Neural cell (in vitro differentiated cells): ENCODE measurements around the gene KRT28. TPM values are rescaled to one million over a fixed set of nuclear protein-coding genes. Genes with fewer than 3 reads are reported as not detected.
"Not testable (repeated sequence)": the region's sequence is repeated elsewhere in the genome, so short reads cannot be mapped to it uniquely, and the experiment has no call there.

Source experiments
- H2AFZ ChIP-seq: fragments of 200-600, 300-800 bp; sonication (generic), shearing (Covaris generic); 2 replicates; pipeline ENCODE4 v1.6.0; 2014; ENCODE audit warnings: low read depth, mild to moderate bottlenecking, antibody characterized with exemption, low read length, moderate library complexity
- H3F3A ChIP-seq: fragments of 200-600 bp; shearing (Covaris generic); 2 replicates; pipeline ENCODE4 v1.6.1; 2016; ENCODE audit warnings: mild to moderate bottlenecking, moderate library complexity, mixed read lengths, antibody characterized with exemption, low read length; ENCODE audit not compliant: insufficient read depth, poor library complexity, severe bottlenecking
- H3K27ac ChIP-seq: fragments of 200-600, 300-800 bp; sonication (generic), shearing (Covaris generic); 2 replicates; pipeline ENCODE4 v1.5.1; 2014; ENCODE audit warnings: mild to moderate bottlenecking, low read length, moderate library complexity
- H3K27me3 ChIP-seq: fragments of 300-800, 200-600 bp; sonication (generic), shearing (Covaris generic); 2 replicates; pipeline ENCODE4 v1.6.0; 2014; ENCODE audit warnings: mild to moderate bottlenecking, low read depth, low read length, moderate library complexity; ENCODE audit not compliant: insufficient read depth
- H3K36me3 ChIP-seq: fragments of 300-800, 200-600 bp; sonication (generic), shearing (Covaris generic); 2 replicates; pipeline ENCODE4 v1.5.1; 2014; ENCODE audit warnings: mild to moderate bottlenecking, antibody characterized with exemption, low read length, moderate library complexity; ENCODE audit not compliant: insufficient read depth
- H3K4me2 ChIP-seq: fragments of 300-800, 200-600 bp; sonication (generic), shearing (Covaris generic); 2 replicates; pipeline ENCODE4 v1.6.0; 2014; ENCODE audit warnings: mild to moderate bottlenecking, low read length
- H3K4me3 ChIP-seq: fragments of 300-800, 200-600 bp; sonication (generic), shearing (Covaris generic); 2 replicates; pipeline ENCODE4 v1.5.1; 2014; ENCODE audit warnings: mild to moderate bottlenecking, low read length, moderate library complexity
- H3K79me2 ChIP-seq: fragments of 200-600 bp; shearing (Covaris generic); replicated peaks from 2 replicates; pipeline ENCODE4 v1.6.0; 2014; ENCODE audit warnings: mild to moderate bottlenecking, low read length, moderate library complexity; ENCODE audit not compliant: insufficient read depth
- H3K9ac ChIP-seq: fragments of 300-800, 200-600 bp; sonication (generic), shearing (Covaris generic); 2 replicates; pipeline ENCODE4 v1.6.1; 2016; ENCODE audit warnings: mild to moderate bottlenecking, low read length, mixed read lengths
- H3K9me2 ChIP-seq: fragments of 200-600 bp; shearing (Covaris generic); 2 replicates; pipeline ENCODE4 v1.6.1; 2016; ENCODE audit warnings: mild to moderate bottlenecking, low read length, mixed read lengths; ENCODE audit not compliant: insufficient read depth
- H3K9me3 ChIP-seq: fragments of 200-600, 300-800 bp; sonication (generic), shearing (Covaris generic); 2 replicates; pipeline ENCODE4 v1.6.1; 2016; ENCODE audit warnings: mild to moderate bottlenecking, mixed run types, low read length, moderate library complexity, mixed read lengths
- H4K20me1 ChIP-seq: fragments of 200-600 bp; shearing (Covaris generic); 2 replicates; pipeline ENCODE4 v1.6.1; 2016; ENCODE audit warnings: mild to moderate bottlenecking, mixed run types; ENCODE audit not compliant: insufficient read depth
- CTCF ChIP-seq: fragments of 450-650 bp; IDR thresholded peaks from 2 replicates; pipeline ENCODE4 v1.5.1; 2014; ENCODE audit warnings: antibody characterized with exemption, mild to moderate bottlenecking, moderate library complexity; ENCODE audit not compliant: poor library complexity, severe bottlenecking
- EP300 ChIP-seq: fragments of 450-650 bp; conservative IDR thresholded peaks from 2 replicates; pipeline ENCODE4 v1.6.1; 2014; ENCODE audit warnings: antibody characterized with exemption, mild to moderate bottlenecking, moderate library complexity; ENCODE audit not compliant: poor library complexity, severe bottlenecking
- EZH2 ChIP-seq: fragments of 200-600, 300-800 bp; shearing (Covaris generic), sonication (generic); IDR thresholded peaks from 2 replicates; pipeline ENCODE4 v1.6.1; 2014; ENCODE audit warnings: antibody characterized with exemption, low read length, borderline replicate concordance, mild to moderate bottlenecking; ENCODE audit not compliant: insufficient read depth, poor library complexity, severe bottlenecking
- MXI1 ChIP-seq: fragments of 450-650 bp; conservative IDR thresholded peaks from 2 replicates; pipeline ENCODE4 v1.6.1; 2014; ENCODE audit warnings: antibody characterized with exemption, mild to moderate bottlenecking; ENCODE audit not compliant: poor library complexity, severe bottlenecking
- POLR2AphosphoS5 ChIP-seq: IDR thresholded peaks from 2 replicates; pipeline ENCODE4 v1.6.1; 2012
- RAD21 ChIP-seq: fragments of 450-650 bp; conservative IDR thresholded peaks from 2 replicates; pipeline ENCODE4 v1.6.1; 2014; ENCODE audit warnings: antibody characterized with exemption, mild to moderate bottlenecking, moderate library complexity
- REST ChIP-seq: IDR thresholded peaks from 2 replicates; pipeline ENCODE4 v1.6.1; 2012; ENCODE audit warnings: borderline replicate concordance
- SMC3 ChIP-seq: fragments of 450-650 bp; conservative IDR thresholded peaks from 2 replicates; pipeline ENCODE4 v1.6.1; 2014; ENCODE audit warnings: antibody characterized with exemption, mild to moderate bottlenecking, moderate library complexity; ENCODE audit not compliant: poor library complexity
- TAF1 ChIP-seq: IDR thresholded peaks from 2 replicates; pipeline ENCODE4 v1.6.1; 2012; ENCODE audit warnings: low read depth
- polyA plus RNA-seq: library from polyadenylated mRNA; depleted of rRNA; stranded (reverse); fragments of >200 nt; gene quantifications from 2 replicates; pipeline ENCODE4 v1.2.3, GENCODE V29; 2014

The KRT28 gene
- polyA plus RNA-seq, 1 donor from 2014 or later: not detected

- Histone ChIP-seq H4K20me1 (no peaks in the 10 kb centered on the region), H3K27me3 (no peaks in the 10 kb centered on the region), H3K27ac (no peak overlapping the region), H3K9ac (no peak overlapping the region), H2AFZ (no peak overlapping the region), H3K36me3 (no peaks in the 10 kb centered on the region), H3K4me3 (no peak overlapping the region), H3K9me3 (no peaks in the 10 kb centered on the region), H3K79me2 (no peaks in the 10 kb centered on the region), H3F3A (no peaks in the 10 kb centered on the region), H3K4me2 (no peak overlapping the region), H3K9me2 (no peaks in the 10 kb centered on the region)
- TF ChIP-seq MXI1: no peak
These were observed 48.7 kb downstream of the KRT28 start for GRCh38 chr17:40751065-40751464.

- Histone ChIP-seq H3K79me2 (no peaks in the 10 kb centered on the region), H3K9ac (no peak overlapping the region), H3K9me2 (no peaks in the 10 kb centered on the region), H4K20me1 (no peaks in the 10 kb centered on the region), H3K27ac (no peak overlapping the region), H2AFZ (no peak overlapping the region), H3K36me3 (no peaks in the 10 kb centered on the region), H3K9me3 (no peaks in the 10 kb centered on the region), H3K4me3 (no peak overlapping the region), H3F3A (no peaks in the 10 kb centered on the region), H3K27me3 (no peaks in the 10 kb centered on the region), H3K4me2 (no peak overlapping the region)
- no peak for TF ChIP-seq EP300
- TF ChIP-seq RAD21: no peak
- TF ChIP-seq EZH2: no peak
- TF ChIP-seq POLR2AphosphoS5: no peak
- TF ChIP-seq MXI1: no peak
- TF ChIP-seq SMC3: no peak
- no peak for TF ChIP-seq CTCF
- TF ChIP-seq REST: no peak
- no peak for TF ChIP-seq TAF1
These were observed 49.4 kb downstream of the KRT28 start for GRCh38 chr17:40750391-40750790.

- H3K4me2 ChIP-seq, H2AFZ ChIP-seq, H3F3A ChIP-seq, H3K27ac ChIP-seq, H3K79me2 ChIP-seq, H3K27me3 ChIP-seq, H3K9me2 ChIP-seq, H3K9me3 ChIP-seq, H3K4me3 ChIP-seq, H3K9ac ChIP-seq, H3K36me3 ChIP-seq, H4K20me1 ChIP-seq: not testable (repeated sequence)
These were observed 51.1 kb downstream of the KRT28 start for GRCh38 chr17:40748666-40749065.

Other genes starting within 250 kb of the KRT28 start
- gene CCR7, start 234.5 kb downstream of the KRT28 start, polyA plus RNA-seq: not detected in 2 replicates
- gene SMARCE1, start 152.1 kb downstream of the KRT28 start, polyA plus RNA-seq: 245 and 248 TPM in 2 replicates
- 13.6 and 15.1 TPM in 2 replicates for gene KRT222, start 134.8 kb downstream of the KRT28 start, polyA plus RNA-seq
- 0.83 TPM in 1 of 2 replicates, not detected in the other for gene KRT24, start 96.2 kb downstream of the KRT28 start, polyA plus RNA-seq
- gene KRT25, start 44.6 kb downstream of the KRT28 start, polyA plus RNA-seq: 0.19 and 0.56 TPM in 2 replicates
- not detected in 2 replicates for gene KRT26, start 27.8 kb downstream of the KRT28 start, polyA plus RNA-seq
- not detected in 2 replicates for gene KRT27, start 17.4 kb downstream of the KRT28 start, polyA plus RNA-seq
- gene KRT10, start 22.7 kb upstream of the KRT28 start, polyA plus RNA-seq: 42.8 and 54.2 TPM in 2 replicates
- gene KRT12, start 67.3 kb upstream of the KRT28 start, polyA plus RNA-seq: not detected in 2 replicates
- gene KRT20, start 85.3 kb upstream of the KRT28 start, polyA plus RNA-seq: not detected in 2 replicates
- 0.37 and 0.86 TPM in 2 replicates for gene KRT23, start 137.7 kb upstream of the KRT28 start, polyA plus RNA-seq
- not detected in 2 replicates for gene KRT39, start 167.0 kb upstream of the KRT28 start, polyA plus RNA-seq
- gene KRT40, start 184.4 kb upstream of the KRT28 start, polyA plus RNA-seq: not detected in 2 replicates
- not detected in 2 replicates for gene KRTAP3-3, start 194.2 kb upstream of the KRT28 start, polyA plus RNA-seq
- not detected in 2 replicates for gene KRTAP3-2, start 199.9 kb upstream of the KRT28 start, polyA plus RNA-seq
- not detected in 2 replicates for gene KRTAP3-1, start 209.2 kb upstream of the KRT28 start, polyA plus RNA-seq
- gene KRTAP1-5, start 227.2 kb upstream of the KRT28 start, polyA plus RNA-seq: not detected in 2 replicates
- not detected in 2 replicates for gene KRTAP1-4, start 230.2 kb upstream of the KRT28 start, polyA plus RNA-seq
- not detected in 2 replicates for gene KRTAP1-3, start 234.9 kb upstream of the KRT28 start, polyA plus RNA-seq
- gene KRTAP1-1, start 241.5 kb upstream of the KRT28 start, polyA plus RNA-seq: not detected in 2 replicates
- not detected in 2 replicates for gene KRTAP2-1, start 247.4 kb upstream of the KRT28 start, polyA plus RNA-seq